ENCODE data around the gene KRTAP12-4.

DNA sequence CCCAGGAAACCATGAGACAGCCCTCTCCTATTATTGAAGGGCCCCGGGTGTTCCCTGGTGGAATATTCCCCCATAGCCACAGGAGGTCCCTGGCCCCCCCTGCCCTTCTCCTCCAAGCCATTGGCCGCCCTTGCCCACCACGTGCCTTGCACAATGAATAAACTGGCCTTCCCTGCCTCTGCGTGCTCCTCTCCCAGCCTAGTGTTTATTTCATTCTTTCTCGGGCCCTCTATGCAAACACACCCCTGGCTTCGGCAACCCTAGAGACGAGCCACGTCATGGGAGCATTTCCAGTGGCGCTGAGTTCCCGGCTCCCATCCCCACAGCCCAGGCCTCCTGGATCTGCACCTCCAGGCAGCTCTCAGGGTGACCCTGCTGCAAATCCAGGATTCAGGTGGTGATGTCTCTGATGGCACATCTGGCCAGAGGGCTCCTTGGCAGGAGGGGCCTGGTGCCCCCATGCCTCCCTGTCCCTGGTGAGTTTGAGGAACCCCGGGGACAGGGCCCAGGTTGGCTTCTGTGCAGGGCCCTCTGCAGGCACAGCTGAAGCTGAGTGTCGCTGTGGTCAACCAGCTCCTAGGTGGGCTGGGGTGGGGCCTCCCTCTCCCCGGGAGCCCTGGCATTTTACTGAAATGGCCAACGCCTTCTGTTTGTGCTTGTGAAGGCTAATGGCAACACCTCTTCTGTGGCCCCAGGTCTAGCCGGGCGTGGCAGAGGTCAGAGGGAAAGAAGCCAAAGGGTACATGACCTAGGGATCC, 48.7 kb upstream of the KRTAP12-4 start:
- TF ChIP-seq EGR1 (IDR thresholded peaks at IDR 0.05) (no peak), EP300 (IDR thresholded peaks at IDR 0.05; ENCODE audit: borderline replicate concordance) (no peak), TAF1 (IDR thresholded peaks at IDR 0.05; ENCODE audit: low read depth) (no peak), CEBPB (IDR thresholded peaks at IDR 0.05) (no peak), REST (IDR thresholded peaks at IDR 0.05; ENCODE audit: low read depth) (no peak), TCF12 (IDR thresholded peaks at IDR 0.05; ENCODE audit: low read depth) (no peak), TEAD4 (IDR thresholded peaks at IDR 0.05) (no peak), ZBTB7A (IDR thresholded peaks at IDR 0.05; ENCODE audit: low read depth) (no peak), RAD21 (IDR thresholded peaks at IDR 0.05; ENCODE audit: low read depth) (no peak), NFIC (IDR thresholded peaks at IDR 0.05) (no peak), MAX (IDR thresholded peaks at IDR 0.05) (no peak)
- TF ChIP-seq, protein P1, sequence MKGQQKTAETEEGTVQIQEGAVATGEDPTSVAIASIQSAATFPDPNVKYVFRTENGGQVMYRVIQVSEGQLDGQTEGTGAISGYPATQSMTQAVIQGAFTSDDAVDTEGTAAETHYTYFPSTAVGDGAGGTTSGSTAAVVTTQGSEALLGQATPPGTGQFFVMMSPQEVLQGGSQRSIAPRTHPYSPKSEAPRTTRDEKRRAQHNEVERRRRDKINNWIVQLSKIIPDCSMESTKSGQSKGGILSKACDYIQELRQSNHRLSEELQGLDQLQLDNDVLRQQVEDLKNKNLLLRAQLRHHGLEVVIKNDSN (IDR thresholded peaks at IDR 0.05), result no peak
